NCI-H128 (cell line): Measurements from ENCODE around the gene MMP20.

Experiments
- DNase-seq: peaks from one replicate; lab custom pipeline; 2025; ENCODE audit not compliant: unreplicated experiment; lab: John Stamatoyannopoulos, UW

MMP20 gene

GRCh38 chr11:102560555-102561011 is 64.5 kb downstream of the MMP20 start:
- DNase-seq, result no peak

GRCh38 chr11:102559839-102560238 is 65.3 kb downstream of the MMP20 start:
- no peak for DNase-seq

- DNase-seq, result no peak
Observed at GRCh38 chr11:102555091-102555490, 70.0 kb downstream of the MMP20 start.

- DNase-seq, result no peak
Observed at GRCh38 chr11:102553835-102554282, 71.3 kb downstream of the MMP20 start.

GRCh38 chr11:102552447-102553194 is 72.5 kb downstream of the MMP20 start:
- DNase-seq, result no peak

- DNase-seq, result no peak
Observed at GRCh38 chr11:102552020-102552419, 73.1 kb downstream of the MMP20 start.

- no peak for DNase-seq
Observed at GRCh38 chr11:102551169-102551781, 73.9 kb downstream of the MMP20 start.

- DNase-seq, result no peak
Observed at GRCh38 chr11:102546923-102547471, 78.1 kb downstream of the MMP20 start.

- DNase-seq, result no peak
Observed at GRCh38 chr11:102546427-102546826, 78.7 kb downstream of the MMP20 start.

- no peak for DNase-seq
Observed at GRCh38 chr11:102545701-102546100, 79.4 kb downstream of the MMP20 start.

- no peak for DNase-seq
Observed at GRCh38 chr11:102544594-102544993, 80.5 kb downstream of the MMP20 start.

- DNase-seq, result no peak
Observed at GRCh38 chr11:102539567-102539966, 85.6 kb downstream of the MMP20 start.

GRCh38 chr11:102538932-102539331 is 86.2 kb downstream of the MMP20 start:
- no peak for DNase-seq

GRCh38 chr11:102534261-102534872 is 90.8 kb downstream of the MMP20 start:
- DNase-seq, result no peak

GRCh38 chr11:102530558-102530957 is 94.6 kb downstream of the MMP20 start, which contains the start of gene MMP7:
MMP7 (minus strand) TSS chr11:102530747; CDS start chr11:102530700, 47 bp downstream.
- no peak for DNase-seq

- DNase-seq, result no peak
Observed at GRCh38 chr11:102528618-102529017, 96.5 kb downstream of the MMP20 start.

- no peak for DNase-seq
Observed at GRCh38 chr11:102527684-102528083, 97.4 kb downstream of the MMP20 start.

GRCh38 chr11:102527041-102527440 is 98.1 kb downstream of the MMP20 start:
- DNase-seq, result no peak
